HuH-7 (cell line): Measurements from ENCODE around the gene NEK8.
A peak's percentile ranks its signal among the peaks of the same experiment; 100 is the strongest.

Source experiments
- DNase-seq: peaks from one replicate; pipeline ENCODE4 v3.0.0; 2011; ENCODE audit warnings: low spot score

NEK8 gene

GRCh38 chr17:28728364-28729200 is at the start of gene NEK8:
Gene NEK8 (plus strand): TSS chr17:28728788. CDS start chr17:28728814, 26 bp downstream.
- peak; percentile 95 for DNase-seq

- DNase-seq = no peak
These were observed 45.9 kb upstream of the NEK8 start for GRCh38 chr17:28682655-28683054.

GRCh38 chr17:28684963-28685362 is 43.6 kb upstream of the NEK8 start:
- DNase-seq = peak; percentile 44

GRCh38 chr17:28685366-28685765 is 43.2 kb upstream of the NEK8 start:
- DNase-seq = no peak

GRCh38 chr17:28686296-28686695 is 42.3 kb upstream of the NEK8 start:
- DNase-seq = no peak

GRCh38 chr17:28688481-28688880 is 40.1 kb upstream of the NEK8 start:
- DNase-seq = no peak

GRCh38 chr17:28689011-28689410 is 39.6 kb upstream of the NEK8 start:
- DNase-seq = no peak

- no peak for DNase-seq
These were observed 34.7 kb upstream of the NEK8 start for GRCh38 chr17:28693869-28694268.

GRCh38 chr17:28698253-28698941 is 30.2 kb upstream of the NEK8 start:
- peak; percentile 97 for DNase-seq

GRCh38 chr17:28700278-28700677 is 28.3 kb upstream of the NEK8 start:
- no peak for DNase-seq

- DNase-seq = no peak
These were observed 27.6 kb upstream of the NEK8 start for GRCh38 chr17:28700830-28701492.

GRCh38 chr17:28702026-28702751 is 26.4 kb upstream of the NEK8 start:
- DNase-seq = no peak

GRCh38 chr17:28702752-28703150 is 25.8 kb upstream of the NEK8 start:
- DNase-seq = no peak

- DNase-seq = no peak
These were observed 24.9 kb upstream of the NEK8 start for GRCh38 chr17:28703552-28704218.

GRCh38 chr17:28704219-28704858 is 24.2 kb upstream of the NEK8 start:
- no peak for DNase-seq

GRCh38 chr17:28705074-28705659 is 23.4 kb upstream of the NEK8 start:
- DNase-seq = no peak

- DNase-seq = no peak
These were observed 22.8 kb upstream of the NEK8 start for GRCh38 chr17:28705728-28706334.

- no peak for DNase-seq
These were observed 21.9 kb upstream of the NEK8 start for GRCh38 chr17:28706471-28707338.

- no peak for DNase-seq
These were observed 21.3 kb upstream of the NEK8 start for GRCh38 chr17:28707339-28707720.
